SK-N-SH treated with all-trans-retinoic acid at 6 μM for 48 hours (cell line): ENCODE data around the gene KL.

Experiments used
- ATAC-seq: fragments of 200-7000 bp; cut with Tn5 transposase; 3 replicates; pipeline ENCODE4 v1.9.1; 2020; ENCODE audit warnings: mild to moderate bottlenecking, moderate library complexity
- ARNTL ChIP-seq: fragments of 450-650 bp; formaldehyde crosslinking; IDR thresholded peaks from 2 replicates; pipeline ENCODE4 v1.5.0; 2020; ENCODE audit warnings: low read depth, mild to moderate bottlenecking, moderate library complexity, borderline replicate concordance
- BACH2 ChIP-seq: fragments of 250-450 bp; sonication (Bioruptor Pico); IDR thresholded peaks from 2 replicates; pipeline ENCODE4 v1.9.0; 2021; ENCODE audit warnings: mild to moderate bottlenecking, borderline replicate concordance
- CSDC2 ChIP-seq: fragments of 250-450 bp; sonication (Bioruptor Pico); IDR thresholded peaks from 2 replicates; pipeline ENCODE4 v1.5.0; 2020; ENCODE audit warnings: mild to moderate bottlenecking, moderate library complexity
- ESRRG ChIP-seq: fragments of 250-450 bp; sonication (Bioruptor Pico); IDR thresholded peaks from 2 replicates; pipeline ENCODE4 v1.6.1; 2021; ENCODE audit warnings: mild to moderate bottlenecking
- GLIS3 ChIP-seq: fragments of 250-450 bp; sonication (Bioruptor Pico); IDR thresholded peaks from 2 replicates; pipeline ENCODE4 v1.5.0; 2020; ENCODE audit warnings: mild to moderate bottlenecking, moderate library complexity
- ISL1 ChIP-seq: fragments of 250-450 bp; sonication (Bioruptor Pico); IDR thresholded peaks from 2 replicates; pipeline ENCODE4 v2.1.2; 2022; ENCODE audit warnings: mild to moderate bottlenecking, moderate library complexity
- OSR1 ChIP-seq: fragments of 250-450 bp; sonication (Bioruptor Pico); IDR thresholded peaks from 2 replicates; pipeline ENCODE4 v1.8.0; 2022; ENCODE audit warnings: moderate library complexity, mild to moderate bottlenecking, inconsistent platforms
- RARB ChIP-seq: fragments of 250-450 bp; sonication (Bioruptor Pico); IDR thresholded peaks from 2 replicates; pipeline ENCODE4 v1.8.0; 2021; ENCODE audit warnings: mild to moderate bottlenecking, moderate library complexity
- SNAI2 ChIP-seq: fragments of 250-450 bp; sonication (Bioruptor Pico); IDR thresholded peaks from 2 replicates; pipeline ENCODE4 v1.5.0; 2020; ENCODE audit warnings: mild to moderate bottlenecking, moderate library complexity
- TCF4 ChIP-seq: fragments of 250-450 bp; sonication (Bioruptor Pico); IDR thresholded peaks from 2 replicates; pipeline ENCODE4 v1.8.0; 2021; ENCODE audit warnings: mild to moderate bottlenecking, moderate library complexity, borderline replicate concordance
- TOX ChIP-seq: fragments of 250-450 bp; sonication (Bioruptor Pico); IDR thresholded peaks from 2 replicates; pipeline ENCODE4 v1.8.0; 2021; ENCODE audit warnings: mild to moderate bottlenecking, moderate library complexity, borderline replicate concordance
- ZC3H10 ChIP-seq: fragments of 250-450 bp; sonication (Bioruptor Pico); IDR thresholded peaks from 2 replicates; pipeline ENCODE4 v1.5.1; 2021; ENCODE audit warnings: mild to moderate bottlenecking, moderate library complexity
- ZFP3 ChIP-seq: fragments of 250-450 bp; sonication (Bioruptor Pico); IDR thresholded peaks from 2 replicates; pipeline ENCODE4 v1.5.0; 2020; ENCODE audit warnings: mild to moderate bottlenecking, moderate library complexity
- ZNF70 ChIP-seq: fragments of 450-650 bp; formaldehyde crosslinking; IDR thresholded peaks from 2 replicates; pipeline ENCODE4 v1.5.0; 2020; ENCODE audit warnings: mild to moderate bottlenecking, moderate library complexity
- ZNF8 ChIP-seq: fragments of 450-650 bp; formaldehyde crosslinking; IDR thresholded peaks from 2 replicates; pipeline ENCODE4 v1.5.0; 2020; ENCODE audit warnings: mild to moderate bottlenecking, moderate library complexity
- TF ChIP-seq, protein P1 (sequence below): fragments of 250-450 bp; sonication (Bioruptor Pico); IDR thresholded peaks from 2 replicates; pipeline ENCODE4 v1.5.1; 2021; ENCODE audit warnings: mild to moderate bottlenecking, moderate library complexity
- TF ChIP-seq, protein P2 (sequence below): fragments of 250-450 bp; sonication (Bioruptor Pico); IDR thresholded peaks from 2 replicates; pipeline ENCODE4 v1.5.1; 2020; ENCODE audit warnings: low read depth, mild to moderate bottlenecking, moderate library complexity
- TF ChIP-seq, protein P3 (sequence below): fragments of 250-450 bp; sonication (Bioruptor Pico); IDR thresholded peaks from 2 replicates; pipeline ENCODE4 v1.5.0; 2020; ENCODE audit warnings: mild to moderate bottlenecking, moderate library complexity
- TF ChIP-seq, protein P4 (sequence below): fragments of 250-450 bp; sonication (Bioruptor Pico); IDR thresholded peaks from 2 replicates; pipeline ENCODE4 v1.8.0; 2020; ENCODE audit warnings: mild to moderate bottlenecking, moderate library complexity, borderline replicate concordance

KL gene

DNA sequence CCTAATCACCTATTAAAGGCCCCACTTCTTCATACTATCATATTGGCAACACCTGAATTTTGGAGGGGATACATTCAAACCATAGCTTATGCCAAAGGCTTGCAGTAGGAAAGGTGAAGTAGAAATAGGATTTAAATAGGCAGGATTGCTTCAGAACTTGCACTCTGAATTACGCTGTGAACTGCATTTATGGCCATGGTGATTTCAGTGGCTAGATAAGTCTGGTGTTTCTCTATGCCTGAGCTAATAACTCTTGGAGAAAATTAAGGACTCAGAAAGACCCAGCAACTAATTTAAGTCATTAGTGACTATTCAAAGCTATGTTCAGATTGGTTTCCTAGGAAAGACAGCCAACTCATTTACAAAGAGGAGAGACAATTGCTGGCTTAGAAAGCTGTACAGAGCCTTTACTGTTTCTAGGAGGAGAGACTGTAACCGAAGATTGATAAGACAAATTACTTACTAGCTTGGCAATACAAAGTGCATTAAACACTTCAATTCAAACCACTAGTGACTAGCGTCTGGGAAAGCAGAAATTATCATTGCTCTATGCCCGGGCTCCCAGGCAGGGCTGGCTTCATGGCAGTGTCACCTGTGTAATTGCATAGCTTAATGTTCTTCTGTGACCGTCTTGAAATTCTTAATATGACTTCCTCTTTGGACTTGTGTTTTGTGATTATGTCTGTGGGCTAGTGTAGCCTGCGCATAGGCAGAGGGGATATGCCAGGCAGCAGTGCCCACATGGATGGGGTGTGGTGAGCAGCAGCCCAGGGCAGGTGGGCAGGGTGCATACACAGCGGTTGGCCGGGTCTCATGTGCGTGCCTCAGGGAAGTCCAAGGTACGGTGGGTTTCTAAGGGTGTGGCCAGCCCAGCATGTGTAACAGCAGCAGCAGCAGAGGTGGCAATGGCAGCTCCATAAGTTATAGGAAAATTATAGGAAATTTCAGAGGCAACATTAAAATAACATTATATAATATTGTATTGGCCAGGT is 60.1 kb downstream of the KL start:
- no peak for ATAC-seq

DNA sequence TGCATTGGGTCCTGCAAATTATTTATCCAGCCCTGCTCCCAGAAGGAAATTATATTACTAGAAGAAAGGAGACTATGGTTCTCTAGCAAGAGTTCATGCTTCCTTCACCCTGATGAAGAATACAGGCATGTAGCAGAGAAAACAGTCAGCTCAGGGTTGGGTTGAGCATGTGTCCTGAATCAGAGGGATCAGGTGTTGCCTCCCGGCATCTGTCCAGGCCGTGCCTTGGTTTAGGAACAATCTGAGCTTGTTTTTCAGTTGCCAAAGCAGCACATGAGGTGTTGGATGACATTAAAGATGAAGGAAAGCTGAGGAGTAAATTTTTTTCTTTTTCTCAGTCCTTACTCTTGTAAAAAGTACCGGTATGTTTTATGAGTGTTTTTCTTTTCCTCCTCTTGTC is 62.0 kb downstream of the KL start:
- no peak for ATAC-seq
- TF ChIP-seq ZC3H10 = no peak
- no peak for TF ChIP-seq ISL1 (CRISPR knock-in tag)
- TF ChIP-seq, protein P1, sequence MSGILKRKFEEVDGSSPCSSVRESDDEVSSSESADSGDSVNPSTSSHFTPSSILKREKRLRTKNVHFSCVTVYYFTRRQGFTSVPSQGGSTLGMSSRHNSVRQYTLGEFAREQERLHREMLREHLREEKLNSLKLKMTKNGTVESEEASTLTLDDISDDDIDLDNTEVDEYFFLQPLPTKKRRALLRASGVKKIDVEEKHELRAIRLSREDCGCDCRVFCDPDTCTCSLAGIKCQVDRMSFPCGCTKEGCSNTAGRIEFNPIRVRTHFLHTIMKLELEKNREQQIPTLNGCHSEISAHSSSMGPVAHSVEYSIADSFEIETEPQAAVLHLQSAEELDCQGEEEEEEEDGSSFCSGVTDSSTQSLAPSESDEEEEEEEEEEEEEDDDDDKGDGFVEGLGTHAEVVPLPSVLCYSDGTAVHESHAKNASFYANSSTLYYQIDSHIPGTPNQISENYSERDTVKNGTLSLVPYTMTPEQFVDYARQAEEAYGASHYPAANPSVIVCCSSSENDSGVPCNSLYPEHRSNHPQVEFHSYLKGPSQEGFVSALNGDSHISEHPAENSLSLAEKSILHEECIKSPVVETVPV (CRISPR knock-in tag) = no peak
- no peak for TF ChIP-seq OSR1
- TF ChIP-seq, protein P2, sequence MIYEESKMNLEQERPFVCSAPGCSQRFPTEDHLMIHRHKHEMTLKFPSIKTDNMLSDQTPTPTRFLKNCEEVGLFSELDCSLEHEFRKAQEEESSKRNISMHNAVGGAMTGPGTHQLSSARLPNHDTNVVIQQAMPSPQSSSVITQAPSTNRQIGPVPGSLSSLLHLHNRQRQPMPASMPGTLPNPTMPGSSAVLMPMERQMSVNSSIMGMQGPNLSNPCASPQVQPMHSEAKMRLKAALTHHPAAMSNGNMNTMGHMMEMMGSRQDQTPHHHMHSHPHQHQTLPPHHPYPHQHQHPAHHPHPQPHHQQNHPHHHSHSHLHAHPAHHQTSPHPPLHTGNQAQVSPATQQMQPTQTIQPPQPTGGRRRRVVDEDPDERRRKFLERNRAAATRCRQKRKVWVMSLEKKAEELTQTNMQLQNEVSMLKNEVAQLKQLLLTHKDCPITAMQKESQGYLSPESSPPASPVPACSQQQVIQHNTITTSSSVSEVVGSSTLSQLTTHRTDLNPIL (CRISPR knock-in tag) = no peak
- TF ChIP-seq, protein P3, sequence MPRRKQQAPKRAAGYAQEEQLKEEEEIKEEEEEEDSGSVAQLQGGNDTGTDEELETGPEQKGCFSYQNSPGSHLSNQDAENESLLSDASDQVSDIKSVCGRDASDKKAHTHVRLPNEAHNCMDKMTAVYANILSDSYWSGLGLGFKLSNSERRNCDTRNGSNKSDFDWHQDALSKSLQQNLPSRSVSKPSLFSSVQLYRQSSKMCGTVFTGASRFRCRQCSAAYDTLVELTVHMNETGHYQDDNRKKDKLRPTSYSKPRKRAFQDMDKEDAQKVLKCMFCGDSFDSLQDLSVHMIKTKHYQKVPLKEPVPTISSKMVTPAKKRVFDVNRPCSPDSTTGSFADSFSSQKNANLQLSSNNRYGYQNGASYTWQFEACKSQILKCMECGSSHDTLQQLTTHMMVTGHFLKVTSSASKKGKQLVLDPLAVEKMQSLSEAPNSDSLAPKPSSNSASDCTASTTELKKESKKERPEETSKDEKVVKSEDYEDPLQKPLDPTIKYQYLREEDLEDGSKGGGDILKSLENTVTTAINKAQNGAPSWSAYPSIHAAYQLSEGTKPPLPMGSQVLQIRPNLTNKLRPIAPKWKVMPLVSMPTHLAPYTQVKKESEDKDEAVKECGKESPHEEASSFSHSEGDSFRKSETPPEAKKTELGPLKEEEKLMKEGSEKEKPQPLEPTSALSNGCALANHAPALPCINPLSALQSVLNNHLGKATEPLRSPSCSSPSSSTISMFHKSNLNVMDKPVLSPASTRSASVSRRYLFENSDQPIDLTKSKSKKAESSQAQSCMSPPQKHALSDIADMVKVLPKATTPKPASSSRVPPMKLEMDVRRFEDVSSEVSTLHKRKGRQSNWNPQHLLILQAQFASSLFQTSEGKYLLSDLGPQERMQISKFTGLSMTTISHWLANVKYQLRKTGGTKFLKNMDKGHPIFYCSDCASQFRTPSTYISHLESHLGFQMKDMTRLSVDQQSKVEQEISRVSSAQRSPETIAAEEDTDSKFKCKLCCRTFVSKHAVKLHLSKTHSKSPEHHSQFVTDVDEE (CRISPR knock-in tag) = no peak
- TF ChIP-seq ESRRG (CRISPR knock-in tag) = no peak
- TF ChIP-seq ZNF70 = no peak
- no peak for TF ChIP-seq BACH2 (CRISPR knock-in tag)
- TF ChIP-seq ZNF8 (CRISPR knock-in tag) = no peak
- TF ChIP-seq, protein P4, sequence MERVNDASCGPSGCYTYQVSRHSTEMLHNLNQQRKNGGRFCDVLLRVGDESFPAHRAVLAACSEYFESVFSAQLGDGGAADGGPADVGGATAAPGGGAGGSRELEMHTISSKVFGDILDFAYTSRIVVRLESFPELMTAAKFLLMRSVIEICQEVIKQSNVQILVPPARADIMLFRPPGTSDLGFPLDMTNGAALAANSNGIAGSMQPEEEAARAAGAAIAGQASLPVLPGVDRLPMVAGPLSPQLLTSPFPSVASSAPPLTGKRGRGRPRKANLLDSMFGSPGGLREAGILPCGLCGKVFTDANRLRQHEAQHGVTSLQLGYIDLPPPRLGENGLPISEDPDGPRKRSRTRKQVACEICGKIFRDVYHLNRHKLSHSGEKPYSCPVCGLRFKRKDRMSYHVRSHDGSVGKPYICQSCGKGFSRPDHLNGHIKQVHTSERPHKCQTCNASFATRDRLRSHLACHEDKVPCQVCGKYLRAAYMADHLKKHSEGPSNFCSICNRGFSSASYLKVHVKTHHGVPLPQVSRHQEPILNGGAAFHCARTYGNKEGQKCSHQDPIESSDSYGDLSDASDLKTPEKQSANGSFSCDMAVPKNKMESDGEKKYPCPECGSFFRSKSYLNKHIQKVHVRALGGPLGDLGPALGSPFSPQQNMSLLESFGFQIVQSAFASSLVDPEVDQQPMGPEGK (CRISPR knock-in tag) = no peak
- TF ChIP-seq TOX = no peak

More for the DNA sequence above, 60.1 kb downstream of the KL start:
- TF ChIP-seq ESRRG (CRISPR knock-in tag) = no peak
- no peak for TF ChIP-seq OSR1
- no peak for TF ChIP-seq ZC3H10
- TF ChIP-seq TCF4 (CRISPR knock-in tag) = no peak
- TF ChIP-seq, protein P2 (CRISPR knock-in tag) = no peak
- TF ChIP-seq TOX = no peak
- no peak for TF ChIP-seq ZNF8 (CRISPR knock-in tag)
- TF ChIP-seq GLIS3 = no peak
- TF ChIP-seq ZNF70 = no peak
- TF ChIP-seq CSDC2 (CRISPR knock-in tag) = no peak
- no peak for TF ChIP-seq RARB
- TF ChIP-seq, protein P1 (CRISPR knock-in tag) = no peak
- TF ChIP-seq ARNTL = no peak
- TF ChIP-seq, protein P4 (CRISPR knock-in tag) = no peak
- TF ChIP-seq, protein P3 (CRISPR knock-in tag) = no peak
- no peak for TF ChIP-seq SNAI2 (CRISPR knock-in tag)
- no peak for TF ChIP-seq ZFP3 (CRISPR knock-in tag)
- TF ChIP-seq, all 23 proteins: peak for 0
